Urinary bladder (tissue), 4 donors: ENCODE results near the gene MCRIP2. TPM values are rescaled to one million over a fixed set of nuclear protein-coding genes. Genes with fewer than 3 reads are reported as not detected.

Experiments used
- DNase-seq: peaks from one replicate; pipeline ENCODE4 v3.0.0-alpha.2; 2015; ENCODE audit errors: extremely low spot score
- H3K27ac ChIP-seq: one replicate; pipeline ENCODE4 v1.5.1; 2013; ENCODE audit warnings: low read depth, mild to moderate bottlenecking, moderate library complexity
- H3K36me3 ChIP-seq: one replicate; pipeline ENCODE4 v1.6.1; 2013; ENCODE audit warnings: mild to moderate bottlenecking, moderate library complexity; ENCODE audit not compliant: insufficient read depth
- H3K4me1 ChIP-seq: one replicate; pipeline ENCODE4 v1.6.1; 2013; ENCODE audit warnings: mild to moderate bottlenecking, moderate library complexity; ENCODE audit not compliant: insufficient read depth
- H3K4me3 ChIP-seq: one replicate; pipeline ENCODE4 v1.5.1; 2013; ENCODE audit warnings: low read depth, low read length
- WGBS: extraction: QIAGEN DNeasy Blood & Tissue Kit; methylation state at CpG from one replicate; pipeline ENCODE4 v1.1.7; 2013; 5-methylcytosine and 5-hydroxymethylcytosine counted together
- polyA plus RNA-seq: library from polyadenylated mRNA; stranded (reverse); fragments of 200-250 nt; gene quantifications from one replicate; pipeline ENCODE4 v1.2.3, GENCODE V29; 2013
- total RNA-seq: library from RNA; depleted of rRNA; stranded (reverse); fragments of >200 nt; gene quantifications from one replicate; pipeline ENCODE4 v1.2.3, GENCODE V29; 2014
- donor health status: healthy with polysubstance abuse.
- donor health status: healthy.

Gene MCRIP2
- total and polyA plus RNA-seq, 2 donors, result 5.1 to 42.6 TPM

DNA sequence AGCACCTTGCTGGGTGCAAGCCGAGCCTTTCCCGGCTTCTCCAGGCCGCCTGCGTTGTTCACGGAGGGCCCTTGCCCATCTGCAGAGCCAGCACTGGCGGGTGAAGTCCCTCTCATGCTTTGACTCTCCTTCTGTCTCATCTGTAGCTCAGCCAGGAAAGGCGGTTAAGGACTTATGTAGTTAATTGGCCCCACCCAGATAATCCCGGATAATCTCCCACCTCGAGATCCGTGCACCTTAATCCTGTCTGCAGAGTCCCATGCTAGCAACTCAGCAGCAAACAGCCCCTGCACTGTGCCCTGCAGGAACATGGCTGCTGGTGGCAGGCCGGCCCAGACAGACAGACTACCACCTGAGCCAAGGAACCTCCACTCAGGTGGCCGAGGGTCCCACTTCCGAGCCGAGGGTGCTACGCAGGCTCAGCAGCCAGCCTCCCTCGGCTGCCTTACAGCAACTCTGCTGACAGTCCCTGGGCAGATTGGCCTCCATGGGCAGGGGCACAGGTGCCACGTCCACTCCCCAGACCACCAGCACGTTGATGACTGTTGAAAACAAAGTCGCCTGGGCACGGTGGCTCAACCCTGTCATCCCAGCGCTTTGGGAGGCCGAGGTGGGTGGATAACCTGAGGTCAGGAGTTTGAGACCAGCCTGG, 34.8 kb upstream of the MCRIP2 start:
- WGBS, result 92% methylated on average over 22 of the region's 22 CpGs
- Histone ChIP-seq H3K27ac (no peak overlapping the region), H3K36me3 (no peaks in the 10 kb centered on the region), H3K4me1 (no peaks in the 10 kb centered on the region), H3K4me3 (no peak overlapping the region)
- no peak for DNase-seq

DNA sequence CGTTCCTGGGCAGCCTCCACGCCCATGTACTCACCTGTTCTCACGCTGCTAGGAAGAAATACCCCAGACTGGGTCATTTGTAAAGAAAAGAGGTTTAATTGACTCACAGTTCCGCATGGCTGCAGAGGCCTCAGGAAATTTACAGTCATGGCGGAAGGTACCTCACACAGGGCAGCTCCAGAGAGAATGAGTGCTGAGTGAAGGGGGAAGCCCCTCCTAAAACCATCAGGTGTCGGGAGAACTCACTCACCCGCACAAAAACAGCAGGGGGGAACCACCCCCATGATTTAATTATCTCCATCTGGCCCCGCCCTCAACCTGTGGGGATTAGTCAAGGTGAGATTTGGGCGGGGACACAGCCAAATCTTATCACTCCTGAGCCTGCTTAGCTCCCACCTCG, 33.6 kb upstream of the MCRIP2 start:
- Histone ChIP-seq H3K36me3 (no peaks in the 10 kb centered on the region), H3K27ac (no peak overlapping the region), H3K4me1 (no peaks in the 10 kb centered on the region), H3K4me3 (no peak overlapping the region)
- WGBS, result 82% methylated on average over 10 of the region's 10 CpGs
- DNase-seq, result no peak

GRCh38 chr16:609316-609715, 32.3 kb upstream of the MCRIP2 start:
- Histone ChIP-seq H3K4me3 (no peak overlapping the region), H3K4me1 (no peaks in the 10 kb centered on the region), H3K36me3 (no peaks in the 10 kb centered on the region), H3K27ac (no peak overlapping the region)
- DNase-seq, result no peak
- WGBS, result 90% methylated on average over 13 of the region's 13 CpGs

GRCh38 chr16:609984-610383, 31.6 kb upstream of the MCRIP2 start:
- Histone ChIP-seq H3K4me3 (no peak overlapping the region), H3K4me1 (no peaks in the 10 kb centered on the region), H3K36me3 (no peaks in the 10 kb centered on the region), H3K27ac (no peak overlapping the region)
- no peak for DNase-seq
- WGBS, result 92% methylated on average over 14 of the region's 14 CpGs

GRCh38 chr16:610513-611381, 30.9 kb upstream of the MCRIP2 start:
- 74% methylated on average over 28 of the region's 28 CpGs for WGBS
- Histone ChIP-seq H3K4me1 (no peaks in the 10 kb centered on the region), H3K4me3 (no peak overlapping the region), H3K27ac (no peak overlapping the region), H3K36me3 (no peaks in the 10 kb centered on the region)
- no peak for DNase-seq

DNA sequence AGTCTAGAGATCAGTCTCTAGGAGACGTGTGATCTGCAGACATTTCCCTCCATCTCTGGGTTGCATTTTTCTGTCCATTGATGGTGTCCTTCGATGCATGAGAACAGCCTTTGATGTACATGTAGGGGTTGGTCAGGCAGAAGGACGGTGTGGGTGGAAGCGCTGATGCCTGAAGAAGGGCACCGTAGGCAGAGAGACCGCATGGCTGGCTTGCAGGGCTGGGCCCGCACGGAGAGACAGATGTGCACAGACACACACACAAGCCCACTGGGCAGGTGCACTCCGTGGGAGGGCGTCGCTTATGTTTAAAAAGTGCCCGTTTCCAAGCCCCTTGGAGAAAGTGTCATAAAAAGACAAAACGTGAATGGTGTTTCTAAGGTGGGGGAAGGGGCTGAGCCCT, 26.5 kb upstream of the MCRIP2 start:
- Histone ChIP-seq H3K27ac (no peak overlapping the region), H3K4me1 (no peaks in the 10 kb centered on the region), H3K4me3 (no peak overlapping the region), H3K36me3 (no peaks in the 10 kb centered on the region)
- DNase-seq, result no peak
- 94% methylated on average over 13 of the region's 13 CpGs for WGBS

- no peak for DNase-seq
- no peak overlapping the region for H3K27ac ChIP-seq
- no peaks in the 10 kb centered on the region for H3K36me3 ChIP-seq
- 95% methylated on average over 39 of the region's 39 CpGs for WGBS
- H3K4me3 ChIP-seq, result no peak overlapping the region
- H3K4me1 ChIP-seq, result no peaks in the 10 kb centered on the region
Observed at GRCh38 chr16:616733-617586, 24.7 kb upstream of the MCRIP2 start.

GRCh38 chr16:617855-618254, 23.8 kb upstream of the MCRIP2 start:
- H3K4me3 ChIP-seq, result no peak overlapping the region
- no peak overlapping the region for H3K27ac ChIP-seq
- WGBS, result 92% methylated on average over 16 of the region's 16 CpGs
- no peak for DNase-seq
- no peaks in the 10 kb centered on the region for H3K36me3 ChIP-seq
- H3K4me1 ChIP-seq, result no peaks in the 10 kb centered on the region

GRCh38 chr16:619476-620100, 22.0 kb upstream of the MCRIP2 start:
- no peak overlapping the region for H3K27ac ChIP-seq
- no peaks in the 10 kb centered on the region for H3K36me3 ChIP-seq
- no peak overlapping the region for H3K4me3 ChIP-seq
- 95% methylated on average over 20 of the region's 20 CpGs for WGBS
- no peaks in the 10 kb centered on the region for H3K4me1 ChIP-seq
- no peak for DNase-seq

DNA sequence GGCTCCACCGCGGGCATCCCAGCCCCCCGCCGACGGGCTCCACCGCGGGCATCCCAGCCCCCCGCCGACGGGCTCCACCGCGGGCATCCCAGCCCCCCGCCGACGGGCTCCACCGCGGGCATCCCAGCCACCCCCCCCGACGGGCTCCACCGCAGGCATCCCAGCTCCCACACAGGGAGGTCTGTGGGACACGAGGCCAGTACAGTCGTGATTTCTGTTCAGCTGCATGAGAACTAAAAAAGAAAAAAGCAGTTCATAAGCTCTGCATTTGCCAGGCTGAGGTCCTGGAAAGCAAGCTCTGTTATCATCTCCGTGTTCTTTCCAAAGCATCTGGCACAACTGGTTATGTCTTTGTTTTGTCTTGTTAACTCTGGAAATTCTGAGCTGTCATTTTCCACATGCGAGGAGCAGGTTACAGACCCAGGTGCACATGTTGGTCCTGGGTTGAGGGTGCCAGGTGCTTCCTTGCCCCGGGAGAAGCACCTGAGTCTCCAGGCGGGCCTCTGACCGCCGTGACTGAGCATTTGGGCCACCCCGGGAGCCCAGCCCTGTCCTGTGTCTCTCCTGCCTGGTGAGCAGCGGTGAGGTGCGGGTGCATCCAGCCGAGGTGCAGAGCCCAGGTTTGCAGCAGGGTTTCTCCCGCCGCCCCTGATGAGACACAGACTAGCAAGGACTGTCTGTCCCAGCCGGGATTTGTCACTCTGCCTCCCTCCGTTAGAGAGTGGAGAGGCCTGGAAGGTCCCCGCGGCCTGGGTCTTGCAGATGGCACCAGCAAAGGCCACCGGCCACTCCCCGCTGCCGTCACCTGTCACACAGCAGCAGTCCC, 20.7 kb upstream of the MCRIP2 start:
- Histone ChIP-seq H3K4me3 (no peak overlapping the region), H3K4me1 (no peaks in the 10 kb centered on the region), H3K36me3 (no peaks in the 10 kb centered on the region), H3K27ac (no peak overlapping the region)
- whole genome bisulfite sequencing, result 86% methylated on average over 41 of the region's 41 CpGs
- DNase-seq, result no peak

DNA sequence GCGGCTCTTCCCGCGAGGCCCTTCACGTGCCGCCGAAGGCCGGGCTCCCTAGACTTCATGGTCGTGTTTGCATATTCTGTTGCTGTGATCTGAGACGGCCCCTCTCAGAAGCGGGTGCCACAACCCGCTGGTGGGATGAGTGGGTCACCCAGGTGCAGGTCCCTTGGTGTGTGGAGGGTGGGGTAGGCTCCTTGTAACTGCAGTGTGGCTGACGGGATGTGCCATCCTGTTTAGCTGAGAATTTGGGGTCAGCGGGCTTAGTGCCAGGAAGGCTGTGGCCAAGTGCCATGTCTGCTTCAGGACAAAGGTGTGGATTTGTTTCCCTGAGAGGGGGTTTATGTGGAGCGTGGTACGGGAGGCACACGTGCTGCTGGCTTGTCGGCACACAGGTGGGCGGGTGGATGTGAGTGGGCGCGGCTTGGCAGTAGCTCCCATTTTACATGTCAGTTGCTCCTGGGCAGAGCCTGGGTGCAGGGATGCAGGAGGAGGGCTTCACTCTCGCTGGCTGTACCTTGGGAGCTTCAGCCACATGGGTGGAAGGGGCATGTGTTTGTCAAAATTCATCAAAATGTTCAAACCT, 20.0 kb upstream of the MCRIP2 start:
- H3K4me3 ChIP-seq, result no peak overlapping the region
- H3K36me3 ChIP-seq, result no peaks in the 10 kb centered on the region
- no peak overlapping the region for H3K27ac ChIP-seq
- H3K4me1 ChIP-seq, result no peaks in the 10 kb centered on the region
- DNase-seq, result no peak
- WGBS, result 84% methylated on average over 21 of the region's 21 CpGs

GRCh38 chr16:622920-623280, 18.7 kb upstream of the MCRIP2 start:
- no peak overlapping the region for H3K4me3 ChIP-seq
- no peak for DNase-seq

More at GRCh38 chr16:622920-623280, 18.7 kb upstream of the MCRIP2 start:
- Histone ChIP-seq H3K36me3 (peaks cover 1% of the 10 kb centered on the region), H3K27ac (no peak overlapping the region), H3K4me1 (no peaks in the 10 kb centered on the region)
- 89% methylated on average over 17 of the region's 17 CpGs for WGBS
